Psoas muscle (tissue), 8 donors: ENCODE measurements around the gene SH2D7. TPM values are rescaled to one million over a fixed set of nuclear protein-coding genes. Genes with fewer than 3 reads are reported as not detected.

Experiments
- ATAC-seq, 4 donors: fragments of 200-7000 bp; cut with Tn5 transposase; one replicate each; pipeline ENCODE4 v1.9.1; 2020; ENCODE audit warnings: moderate library complexity in 3 of 4, mild to moderate bottlenecking in 2 of 4
- DNase-seq, 2 donors: peaks; one replicate each; pipeline ENCODE4 v3.0.0-alpha.2; 2020
- H3K27ac ChIP-seq: fragments of 200-600 bp; one replicate; pipeline ENCODE4 v1.8.0; 2022
- H3K27me3 ChIP-seq, 3 donors: fragments of 200-600 bp in 1 of 3; one replicate each; pipeline versions ENCODE4 v1.6.1 to v1.8.0; 2013 to 2022; ENCODE audit warnings: low read length in 2 of 3, mild to moderate bottlenecking in 2 of 3, moderate library complexity in 1 of 3; ENCODE audit not compliant: insufficient read depth in 3 of 3
- H3K36me3 ChIP-seq, 2 donors: fragments of 200-600 bp in 1 of 2; one replicate each; pipeline versions ENCODE4 v1.6.1 to v1.8.0; 2013 to 2022; ENCODE audit warnings: low read depth in 1 of 2, mild to moderate bottlenecking in 1 of 2, moderate library complexity in 1 of 2; ENCODE audit not compliant: insufficient read depth in 1 of 2
- H3K4me1 ChIP-seq: fragments of 200-600 bp; one replicate; pipeline ENCODE4 v1.8.0; 2022
- H3K4me3 ChIP-seq: fragments of 200-600 bp; one replicate; pipeline ENCODE4 v1.8.0; 2022; ENCODE audit warnings: mild to moderate bottlenecking
- H3K9me3 ChIP-seq: fragments of 200-600 bp; one replicate; pipeline ENCODE4 v1.8.0; 2022
- CTCF ChIP-seq: fragments of 200-600 bp; IDR thresholded peaks from one replicate; pipeline ENCODE4 v1.8.0; 2022; ENCODE audit warnings: antibody characterized with exemption
- WGBS, 3 donors: extraction: QIAGEN DNeasy Blood & Tissue Kit; methylation state at CpG; one replicate each; pipeline versions ENCODE4 v1.1.6 to v1.1.7; 2013; 5-methylcytosine and 5-hydroxymethylcytosine counted together
- intact Hi-C, 2 donors: fragments of 100-400 bp; cut with DNase I; formaldehyde crosslinking; loops; one replicate each; pipeline versions ENCODE4 v1.11.0 to v1.14.2; 2022
- polyA plus RNA-seq, 3 donors: library from polyadenylated mRNA; stranded (reverse); fragments of 200-250 nt; gene quantifications; one replicate each; pipeline ENCODE4 v1.2.3, GENCODE V29; 2013
- total RNA-seq, 4 donors: library from RNA; stranded (reverse); fragmentation: NEBNext Ultra II Directional in 2 of 4; extraction: Animal tissue kit (Norgen Biotek cat#: 25700) in 2 of 4; gene quantifications; one replicate each; pipeline versions ENCODE4 v1.2.1 to v1.2.4, GENCODE V29; 2021 to 2023
- donor health status: healthy with polysubstance abuse.
- donor health status: DM: no; HTN: no; CAD: no; lungs with moderate emphysema.
- donor health status: Bipolar disorder and iron deficiency.
- donor health status: healthy.
- donor health status: DM: yes; HTN: yes; CAD: no.
- donor health status: DM: no; HTN: no; CAD: no.
- donor health status: DM: no; HTN: no; CAD: no.
- donor health status: DM: yes; HTN: yes; CAD: no.

The SH2D7 gene
- total and polyA plus RNA-seq, 7 donors, result not detected

- ATAC-seq, result no peak
- H3K36me3 ChIP-seq, result peaks cover 2 to 11% of the 10 kb centered on the region in 2 donors
- DNase-seq, result no peak
- no peak for TF ChIP-seq CTCF
- H3K27me3 ChIP-seq, result no peaks in the 10 kb centered on the region
- no peak overlapping the region for H3K27ac ChIP-seq
- 69 to 83% (median 76%) methylated on average over 1 of the region's 1 CpG for WGBS, 3 donors
- H3K4me3 ChIP-seq, result no peak overlapping the region
- H3K4me1 ChIP-seq, result peaks cover 39% of the 10 kb centered on the region
- H3K9me3 ChIP-seq, result no peaks in the 10 kb centered on the region
- intact Hi-C loops, result loop anchor here in 1 of 2 donors (5.0 kb wide), 1 partner anchor 39 kb away; no protein-coding TSS in a partner anchor
These were observed 41.5 kb upstream of the SH2D7 start for GRCh38 chr15:78050826-78051225.

- no peak overlapping the region for H3K27ac ChIP-seq
- no peak overlapping the region for H3K4me3 ChIP-seq
- 67 to 68% (median 67%) methylated on average over 3 of the region's 3 CpGs for WGBS, 3 donors
- intact Hi-C loops, result loop anchor here in 1 of 2 donors (5.0 kb wide), 1 partner anchor 39 kb away; no protein-coding TSS in a partner anchor
- ATAC-seq, result no peak
- peaks cover 2 to 11% of the 10 kb centered on the region in 2 donors for H3K36me3 ChIP-seq
- no peak for TF ChIP-seq CTCF
- no peak for DNase-seq
- no peaks in the 10 kb centered on the region for H3K9me3 ChIP-seq
- H3K27me3 ChIP-seq, result no peaks in the 10 kb centered on the region
- peaks cover 47% of the 10 kb centered on the region for H3K4me1 ChIP-seq
These were observed 40.8 kb upstream of the SH2D7 start for GRCh38 chr15:78051596-78051995.

GRCh38 chr15:78052001-78052401 is 40.4 kb upstream of the SH2D7 start:
- Histone ChIP-seq H3K27me3 (no peaks in the 10 kb centered on the region), H3K4me3 (no peak overlapping the region), H3K9me3 (no peaks in the 10 kb centered on the region), H3K27ac (no peak overlapping the region), H3K4me1 (peaks cover 51% of the 10 kb centered on the region), H3K36me3 (peaks cover 2 to 11% of the 10 kb centered on the region in 2 donors)
- TF ChIP-seq CTCF, result no peak
- peak in 3 of 4 donors; percentile 41 to 57 (median 44) for ATAC-seq
- no peak for DNase-seq
- intact Hi-C loops, result loop anchor here in 1 of 2 donors (5.0 kb wide), 1 partner anchor 40 kb away; no protein-coding TSS in a partner anchor

- H3K36me3 ChIP-seq, result peaks cover 2 to 11% of the 10 kb centered on the region in 2 donors
- H3K9me3 ChIP-seq, result no peaks in the 10 kb centered on the region
- H3K27ac ChIP-seq, result no peak overlapping the region
- H3K4me3 ChIP-seq, result no peak overlapping the region
- no peak for TF ChIP-seq CTCF
- ATAC-seq, result no peak
- peaks cover 56% of the 10 kb centered on the region for H3K4me1 ChIP-seq
- DNase-seq, result no peak
- WGBS, 3 donors, result 72 to 89% (median 74%) methylated on average over 5 of the region's 5 CpGs
- no peaks in the 10 kb centered on the region for H3K27me3 ChIP-seq
- intact Hi-C loops, result loop anchor here in 1 of 2 donors (5.0 kb wide), 1 partner anchor 40 kb away; no protein-coding TSS in a partner anchor
These were observed 39.8 kb upstream of the SH2D7 start for GRCh38 chr15:78052545-78052944.

- Histone ChIP-seq H3K36me3 (peaks cover 2 to 11% of the 10 kb centered on the region in 2 donors), H3K27ac (no peak overlapping the region), H3K4me1 (peaks cover 59% of the 10 kb centered on the region), H3K9me3 (no peaks in the 10 kb centered on the region), H3K27me3 (no peaks in the 10 kb centered on the region), H3K4me3 (no peak overlapping the region)
- no peak for TF ChIP-seq CTCF
- no peak for DNase-seq
- ATAC-seq, result no peak
- 65 to 82% (median 77%) methylated on average over 2 of the region's 2 CpGs for WGBS, 3 donors
- intact Hi-C loops, result loop anchor here in 1 of 2 donors (5.0 kb wide), 1 partner anchor 42 kb away; no protein-coding TSS in a partner anchor
These were observed 37.8 kb upstream of the SH2D7 start for GRCh38 chr15:78054518-78054917.
